ENCODE data around the gene ZNF263. TPM values are rescaled to one million over a fixed set of nuclear protein-coding genes. Genes with fewer than 3 reads are reported as not detected.

Gene ZNF263
- total RNA-seq, 1 experiment from 2014 or later = 52.2 TPM

- ATAC-seq (peak; percentile 98), DNase-seq (peak; percentile 90)
- H3K27me3 ChIP-seq (ENCODE audit: low read length) = no peaks in the 10 kb centered on the region
- no peaks in the 10 kb centered on the region for H3F3A ChIP-seq (ENCODE audit: low read length, unreplicated experiment)
- peaks cover 37% of the 10 kb centered on the region for H3K36me3 ChIP-seq (ENCODE audit: low read depth, low read length)
- peak within 1 kb of the TSS; percentile 89 for H2AFZ ChIP-seq (ENCODE audit: low read length)
- intact Hi-C loops (cut with micrococcal nuclease) = no loop called here
- no peaks in the 10 kb centered on the region; the same call in 1 of the 2 replicates for H3K9me3 ChIP-seq (ENCODE audit: low read length)
- H4K20me1 ChIP-seq (ENCODE audit: low read length) = no peaks in the 10 kb centered on the region
- POLR2A ChIA-PET (ENCODE audit: unreplicated experiment) = interaction anchor here (0.6 kb wide), 1 partner anchor 129 kb away, joined by 15 read pairs; no protein-coding TSS in a partner anchor
- TF ChIP-seq EZH2 (IDR thresholded peaks at IDR 0.05; ENCODE audit: low read length, unreplicated experiment) = no peak
- no peak for TF ChIP-seq EZH2phosphoT487 (IDR thresholded peaks at IDR 0.05; ENCODE audit: borderline replicate concordance, low read length)
- TF ChIP-seq, protein P1, sequence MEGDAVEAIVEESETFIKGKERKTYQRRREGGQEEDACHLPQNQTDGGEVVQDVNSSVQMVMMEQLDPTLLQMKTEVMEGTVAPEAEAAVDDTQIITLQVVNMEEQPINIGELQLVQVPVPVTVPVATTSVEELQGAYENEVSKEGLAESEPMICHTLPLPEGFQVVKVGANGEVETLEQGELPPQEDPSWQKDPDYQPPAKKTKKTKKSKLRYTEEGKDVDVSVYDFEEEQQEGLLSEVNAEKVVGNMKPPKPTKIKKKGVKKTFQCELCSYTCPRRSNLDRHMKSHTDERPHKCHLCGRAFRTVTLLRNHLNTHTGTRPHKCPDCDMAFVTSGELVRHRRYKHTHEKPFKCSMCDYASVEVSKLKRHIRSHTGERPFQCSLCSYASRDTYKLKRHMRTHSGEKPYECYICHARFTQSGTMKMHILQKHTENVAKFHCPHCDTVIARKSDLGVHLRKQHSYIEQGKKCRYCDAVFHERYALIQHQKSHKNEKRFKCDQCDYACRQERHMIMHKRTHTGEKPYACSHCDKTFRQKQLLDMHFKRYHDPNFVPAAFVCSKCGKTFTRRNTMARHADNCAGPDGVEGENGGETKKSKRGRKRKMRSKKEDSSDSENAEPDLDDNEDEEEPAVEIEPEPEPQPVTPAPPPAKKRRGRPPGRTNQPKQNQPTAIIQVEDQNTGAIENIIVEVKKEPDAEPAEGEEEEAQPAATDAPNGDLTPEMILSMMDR (conservative IDR thresholded peaks at IDR 0.05; ENCODE audit: low read depth, low read length) = no peak
- H3K4me2 ChIP-seq (ENCODE audit: low read length) = peak within 1 kb of the TSS; percentile 95
- H3K27ac ChIP-seq (ENCODE audit: low read length) = peak within 1 kb of the TSS; percentile 78
- peaks cover 8% of the 10 kb centered on the region; the same call in 1 of the 2 replicates for H3K4me1 ChIP-seq (ENCODE audit: insufficient read depth, low read length)
- peak within 1 kb of the TSS; percentile 90 for H3K4me3 ChIP-seq (ENCODE audit: low read length)
- no TSS peak for BruUV-seq (replicated peaks)
- peaks cover 15% of the 10 kb centered on the region for H3K79me2 ChIP-seq (ENCODE audit: low read length)
- no peaks in the 10 kb centered on the region for H3K9me2 ChIP-seq (replicated peaks; ENCODE audit: low read length)
- CTCF ChIA-PET = no interaction called here
- peak within 1 kb of the TSS; percentile 92 for H3K9ac ChIP-seq (ENCODE audit: low read length)
These were observed 48.3 kb upstream of the ZNF263 start, which contains the start of gene ZNF200 for GRCh38 chr16:3234857-3235561. ZNF200 (minus strand) TSS chr16:3235158; CDS start chr16:3233755, 1,403 bp downstream.

DNA sequence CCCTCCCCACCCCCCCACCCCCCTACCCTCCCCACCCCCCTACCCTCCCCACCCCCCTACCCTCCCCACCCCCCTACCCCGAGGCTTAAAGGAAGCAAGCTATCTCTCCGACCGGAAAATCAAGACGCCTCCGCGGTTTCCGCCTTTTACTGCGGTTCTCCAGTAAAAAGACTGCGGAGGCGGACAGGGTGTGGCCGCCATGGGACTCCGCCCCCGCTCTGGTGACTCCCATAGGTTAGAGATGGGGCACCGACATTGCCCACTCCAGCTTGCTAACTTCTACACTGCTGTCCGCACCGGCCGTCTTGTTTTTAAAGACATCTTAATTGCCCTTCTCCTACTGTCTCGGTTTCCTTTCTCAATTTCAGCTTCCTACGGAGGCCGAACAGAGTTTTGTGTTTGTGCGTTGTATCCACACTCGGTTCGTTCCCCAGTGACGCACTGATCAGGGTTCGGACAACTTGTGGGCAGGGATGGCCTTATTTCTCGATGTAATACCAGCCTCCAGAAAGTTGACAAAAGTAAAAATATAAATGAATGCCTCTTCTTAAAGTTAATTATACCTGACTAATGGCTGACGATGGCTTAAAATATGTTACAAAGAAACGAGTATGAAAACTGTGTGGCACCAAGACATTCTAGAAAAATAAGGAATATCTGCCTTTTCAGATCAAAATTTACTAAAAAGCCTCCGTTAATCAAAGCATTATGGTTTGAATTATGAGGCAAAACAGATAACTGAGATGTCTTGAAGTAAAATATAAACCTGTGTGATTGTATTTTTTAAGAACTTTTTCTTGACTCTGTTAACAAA lies 47.2 kb upstream of the ZNF263 start:
- no peak overlapping the region for H3K9ac ChIP-seq (ENCODE audit: low read length)
- H2AFZ ChIP-seq (ENCODE audit: low read length) = no peak overlapping the region
- no peaks in the 10 kb centered on the region for H3F3A ChIP-seq (ENCODE audit: low read length, unreplicated experiment)
- ChIA-PET CTCF (no interaction called here), POLR2A (ENCODE audit: unreplicated experiment) (no interaction called here)
- peaks cover 15% of the 10 kb centered on the region for H3K79me2 ChIP-seq (ENCODE audit: low read length)
- H3K27ac ChIP-seq (ENCODE audit: low read length) = no peak overlapping the region
- no peaks in the 10 kb centered on the region for H3K9me2 ChIP-seq (replicated peaks; ENCODE audit: low read length)
- no TSS peak for BruUV-seq (replicated peaks)
- H3K4me3 ChIP-seq (ENCODE audit: low read length) = no peak overlapping the region
- intact Hi-C loops (cut with micrococcal nuclease) = no loop called here
- H3K4me1 ChIP-seq (ENCODE audit: insufficient read depth, low read length) = peaks cover 8% of the 10 kb centered on the region; the same call in 1 of the 2 replicates
- ATAC-seq (no peak), DNase-seq (peak; percentile 19)
- no peaks in the 10 kb centered on the region for H3K27me3 ChIP-seq (ENCODE audit: low read length)
- H3K36me3 ChIP-seq (ENCODE audit: low read depth, low read length) = peaks cover 27% of the 10 kb centered on the region
- H3K9me3 ChIP-seq (ENCODE audit: low read length) = no peaks in the 10 kb centered on the region; the same call in 1 of the 2 replicates
- H3K4me2 ChIP-seq (ENCODE audit: low read length) = no peak overlapping the region
- no peaks in the 10 kb centered on the region for H4K20me1 ChIP-seq (ENCODE audit: low read length)
- TF ChIP-seq EZH2phosphoT487 (IDR thresholded peaks at IDR 0.05; ENCODE audit: borderline replicate concordance, low read length) (no peak), EZH2 (IDR thresholded peaks at IDR 0.05; ENCODE audit: low read length, unreplicated experiment) (no peak)
- TF ChIP-seq, protein P1 (conservative IDR thresholded peaks at IDR 0.05; ENCODE audit: low read depth, low read length) = no peak

Data from PC-3 (cell line).